GM10266 (cell line): Measurements from ENCODE around the gene LDLR.

Source experiments
- DNase-seq: peaks from one replicate; pipeline ENCODE4 v3.0.0; 2012; ENCODE audit errors: extremely low spot score
- CTCF ChIP-seq: IDR thresholded peaks from 2 replicates; pipeline ENCODE4 v1.5.1; 2012; ENCODE audit warnings: mild to moderate bottlenecking, low read depth; ENCODE audit not compliant: control insufficient read depth, insufficient read depth; ENCODE audit errors: missing control alignments

Gene LDLR

GRCh38 chr19:11089254-11090013, at the start of gene LDLR:
Gene LDLR, plus strand, starts transcription at chr19:11089463. Its CDS starts 86 bp downstream, at chr19:11089549.
- no peak for TF ChIP-seq CTCF
- peak; percentile 75 for DNase-seq

- DNase-seq = no peak
- TF ChIP-seq CTCF = no peak
Measured at GRCh38 chr19:11041194-11041593, 48.1 kb upstream of the LDLR start.

GRCh38 chr19:11041966-11042627, 47.2 kb upstream of the LDLR start:
- TF ChIP-seq CTCF = no peak
- DNase-seq = no peak

- DNase-seq = no peak
- TF ChIP-seq CTCF = no peak
Measured at GRCh38 chr19:11044431-11044830, 44.8 kb upstream of the LDLR start.

- no peak for TF ChIP-seq CTCF
- no peak for DNase-seq
Measured at GRCh38 chr19:11045536-11045935, 43.7 kb upstream of the LDLR start.

GRCh38 chr19:11046605-11047354, 42.5 kb upstream of the LDLR start:
- DNase-seq = no peak
- TF ChIP-seq CTCF = no peak

- TF ChIP-seq CTCF = no peak
- no peak for DNase-seq
Measured at GRCh38 chr19:11047866-11048265, 41.4 kb upstream of the LDLR start.
